Hypothalamus (tissue), 51 donors: Measurements from ENCODE around the gene GLIS1.

Source experiments
- DNase-seq, 51 donors: peaks; one replicate each; lab custom pipeline; 2025; lab: John Stamatoyannopoulos, UW

The GLIS1 gene

DNA sequence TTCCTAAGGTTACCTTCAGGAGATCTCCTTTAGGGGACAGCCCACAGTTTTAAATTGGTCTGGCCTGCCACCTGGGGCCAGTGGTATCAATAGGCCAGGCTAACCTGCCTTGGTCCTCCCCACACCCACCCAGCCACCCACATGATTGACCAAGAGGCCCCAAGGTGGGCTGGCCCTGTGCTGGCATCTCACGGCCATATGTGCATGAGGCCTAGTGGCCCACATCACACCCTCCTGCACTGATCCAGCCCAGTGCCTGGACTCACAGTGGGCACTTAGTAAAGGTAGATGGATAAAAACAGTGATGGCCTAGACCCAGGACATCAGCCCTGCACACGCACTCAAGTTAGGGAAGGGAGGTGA, 197.7 kb downstream of the GLIS1 start:
- DNase-seq, result no peak

DNA sequence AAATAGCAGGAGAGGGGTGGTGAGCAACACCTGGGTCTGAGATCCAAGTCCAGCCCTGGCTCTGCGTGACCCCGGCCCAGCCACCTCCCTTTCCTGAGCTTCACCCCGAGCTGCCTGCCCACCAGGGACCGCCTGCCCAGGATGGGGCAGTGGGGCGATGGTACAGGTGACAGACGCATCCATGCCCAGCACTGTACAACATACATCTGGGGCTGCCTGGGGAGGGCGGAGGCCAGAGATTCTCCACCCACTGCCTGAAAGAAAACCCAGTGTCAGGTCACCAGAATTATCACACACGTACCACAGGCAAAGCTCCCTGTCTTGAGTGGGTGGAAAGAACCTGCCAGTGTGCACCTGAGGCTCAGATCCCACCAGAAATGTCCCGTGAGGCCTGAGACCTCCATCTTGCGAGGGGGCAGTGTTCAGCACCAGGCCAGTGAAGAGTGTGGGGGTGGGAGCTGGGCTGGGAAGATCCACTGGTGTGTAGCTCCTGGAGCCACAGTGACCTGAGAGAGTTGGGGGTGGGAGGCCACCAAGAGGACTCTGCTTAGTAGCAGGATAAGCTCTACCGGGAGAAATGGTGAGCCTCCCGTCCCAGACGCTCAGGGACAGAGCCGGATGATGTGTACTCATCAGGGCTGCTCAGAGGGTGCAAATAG, 198.2 kb downstream of the GLIS1 start:
- DNase-seq, result no peak

DNA sequence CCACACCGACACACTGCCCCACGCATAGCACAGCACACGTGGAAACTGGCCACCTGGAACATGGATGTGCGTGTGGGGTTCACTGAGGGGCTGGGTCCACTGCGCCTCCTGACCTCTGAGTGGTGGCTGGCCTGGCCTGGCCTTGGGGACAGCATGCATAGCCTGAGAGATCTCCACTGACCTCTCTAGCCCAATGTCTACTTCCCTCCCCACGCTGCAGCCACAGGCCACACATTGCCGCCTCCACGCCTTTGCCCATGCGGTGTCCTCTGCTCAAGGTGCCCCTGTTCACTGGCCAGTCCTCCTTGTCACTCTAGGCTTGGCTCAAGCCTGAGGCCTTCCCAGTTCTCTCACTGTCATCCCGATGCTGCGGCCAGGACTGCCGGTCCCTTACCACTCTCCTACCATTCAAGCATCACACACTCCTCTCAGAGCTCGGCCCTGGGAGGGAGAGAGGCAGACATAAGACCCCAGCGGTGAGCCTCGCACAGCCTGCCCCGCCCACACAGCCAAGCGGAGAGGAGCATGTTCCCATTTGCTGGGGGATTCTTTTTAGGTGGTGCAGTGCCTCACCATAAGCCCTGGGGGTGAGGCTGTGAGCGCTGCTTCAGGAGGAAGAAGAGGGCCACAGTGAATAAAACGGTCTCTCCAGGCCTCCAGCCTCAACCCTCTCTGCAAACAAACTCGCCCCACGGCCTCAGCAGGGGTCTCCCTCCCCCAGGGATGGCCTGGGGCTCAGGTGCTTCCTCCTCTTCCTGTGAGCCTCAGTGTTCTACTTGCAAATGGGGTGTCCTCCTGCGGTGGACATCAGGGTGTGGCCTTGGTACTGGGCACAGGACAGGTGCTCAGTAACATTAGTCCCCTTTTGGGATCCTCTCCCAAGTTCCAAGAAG, 199.0 kb downstream of the GLIS1 start:
- DNase-seq, result no peak

DNA sequence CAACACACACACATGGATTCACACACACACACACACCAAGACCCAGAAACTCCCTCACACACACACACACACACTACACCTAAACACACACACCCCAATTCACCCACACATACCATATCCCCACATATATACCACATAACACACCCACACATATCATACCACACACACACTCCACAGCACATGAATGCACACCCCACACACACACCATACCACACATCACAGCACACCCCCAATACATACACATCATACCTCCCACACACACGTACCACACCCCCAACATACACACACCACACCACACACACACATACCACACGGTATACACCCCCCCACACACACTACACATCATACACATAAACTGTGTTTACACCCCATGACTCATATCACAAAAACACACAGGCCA, 199.7 kb downstream of the GLIS1 start:
- no peak for DNase-seq

DNA sequence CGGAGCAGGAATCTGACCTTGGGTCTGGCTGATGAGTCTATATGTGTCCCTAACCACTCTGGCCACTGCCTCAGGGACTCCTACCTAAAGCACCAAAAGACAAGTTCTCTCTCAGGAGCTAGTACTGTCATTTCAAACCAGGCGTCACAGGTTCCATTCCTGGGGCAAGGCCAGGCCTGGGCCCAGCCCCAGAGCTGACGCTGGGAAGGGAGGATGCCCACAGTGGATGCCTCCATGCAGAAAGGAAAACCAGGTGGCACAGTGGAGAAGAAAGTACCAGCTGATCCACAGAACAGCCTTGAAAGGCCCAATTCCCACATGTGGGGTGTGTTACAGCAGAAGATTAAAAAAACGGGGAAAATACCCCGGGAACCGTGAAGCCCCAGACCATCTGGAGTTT, 202.4 kb downstream of the GLIS1 start:
- DNase-seq, result no peak

DNA sequence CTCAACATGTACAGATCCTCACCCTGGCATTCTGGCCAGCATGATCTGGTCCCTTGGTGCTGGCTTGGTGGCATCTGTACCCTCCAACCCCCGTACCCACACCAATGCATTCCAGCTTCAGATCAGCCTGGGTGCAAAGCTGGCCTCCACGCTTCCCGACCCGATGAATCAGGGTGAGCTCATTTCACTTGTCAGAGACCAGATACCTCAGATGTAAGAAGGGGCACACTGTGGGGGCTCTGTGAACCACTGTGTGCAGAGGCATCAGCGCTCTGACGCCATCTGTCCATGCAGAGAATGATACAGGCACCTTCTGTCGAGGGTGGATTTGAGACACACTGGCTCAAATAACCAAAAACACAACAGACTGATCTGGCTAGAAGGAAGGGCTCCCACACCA, 203.1 kb downstream of the GLIS1 start:
- DNase-seq, result no peak

DNA sequence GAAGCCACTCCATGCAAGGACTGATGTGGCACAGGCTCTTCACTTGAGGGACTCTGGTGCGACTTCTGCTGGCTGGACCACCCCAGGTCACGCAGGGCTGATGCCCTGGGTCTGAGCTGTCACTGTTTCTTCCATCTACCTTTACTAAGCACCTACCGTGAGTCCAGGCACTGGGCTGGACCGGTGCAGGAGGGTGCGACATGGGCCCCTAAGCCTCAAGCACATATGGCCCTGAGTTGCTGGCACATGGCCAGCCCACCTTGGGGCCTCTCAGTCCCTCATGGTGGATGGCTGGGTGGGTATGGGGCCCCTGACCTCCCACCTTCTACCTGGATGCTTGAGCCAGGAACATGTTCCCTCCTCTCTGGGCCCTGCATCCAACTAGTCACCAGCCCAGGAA, 203.7 kb downstream of the GLIS1 start:
- DNase-seq, result no peak

DNA sequence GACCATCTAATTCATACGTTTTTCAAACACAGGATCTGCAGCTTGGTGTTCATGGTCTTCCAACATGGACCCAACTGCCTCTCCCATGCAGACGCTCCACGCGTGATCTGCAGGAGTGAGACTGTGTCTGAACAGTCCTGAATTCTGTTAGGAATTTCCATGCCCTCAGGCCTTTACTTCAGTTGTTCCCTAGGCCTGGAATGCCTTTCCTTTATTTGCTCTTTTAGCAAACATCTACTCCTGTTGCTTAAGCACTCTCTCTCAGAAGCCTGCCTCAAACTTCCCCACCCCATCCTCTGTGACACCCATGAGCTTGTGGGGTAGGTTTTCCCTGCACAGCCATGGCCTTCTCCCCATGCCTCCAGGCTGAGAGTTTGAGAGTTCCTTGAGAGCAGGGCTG, 206.1 kb downstream of the GLIS1 start:
- no peak for DNase-seq

DNA sequence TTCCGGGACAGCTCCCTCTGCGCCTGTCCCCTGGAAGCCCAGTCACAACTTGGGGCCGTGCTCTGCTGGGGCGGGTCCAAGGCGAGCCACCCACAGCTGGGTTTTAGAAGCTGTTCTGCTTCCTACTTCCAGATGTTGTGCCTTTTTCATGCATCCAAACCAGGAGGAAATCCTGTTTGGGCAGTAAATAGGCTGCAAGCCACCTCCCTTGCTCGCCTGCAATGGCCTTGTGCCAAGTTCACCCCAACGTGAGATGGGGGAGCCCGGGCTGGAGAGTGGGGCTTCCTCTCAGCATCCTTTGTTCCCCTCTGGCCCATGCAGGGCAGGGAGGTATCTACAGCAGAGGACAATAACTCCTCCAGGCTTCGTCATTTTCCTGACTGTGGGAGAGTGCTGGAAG, 206.6 kb downstream of the GLIS1 start:
- DNase-seq, result no peak

DNA sequence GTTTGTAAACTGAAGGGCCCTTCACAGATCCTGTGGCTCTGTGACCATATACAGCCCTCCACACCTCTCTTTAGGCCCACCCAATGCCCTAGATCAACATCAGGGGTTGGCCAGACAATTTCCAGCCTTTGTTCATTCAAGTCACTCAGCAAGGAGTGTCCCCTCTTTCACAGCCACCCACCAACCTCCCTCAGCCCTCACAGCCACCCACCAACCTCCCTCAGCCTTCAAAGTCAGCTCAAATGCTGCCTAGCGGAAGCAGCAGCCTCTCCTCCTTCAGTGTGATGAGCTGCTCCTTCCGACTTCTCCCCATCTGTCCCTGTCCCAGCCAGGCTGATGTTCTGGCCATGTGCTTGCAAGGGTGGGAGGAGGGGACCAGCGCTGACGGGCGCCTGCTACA, 208.4 kb downstream of the GLIS1 start:
- no peak for DNase-seq

DNA sequence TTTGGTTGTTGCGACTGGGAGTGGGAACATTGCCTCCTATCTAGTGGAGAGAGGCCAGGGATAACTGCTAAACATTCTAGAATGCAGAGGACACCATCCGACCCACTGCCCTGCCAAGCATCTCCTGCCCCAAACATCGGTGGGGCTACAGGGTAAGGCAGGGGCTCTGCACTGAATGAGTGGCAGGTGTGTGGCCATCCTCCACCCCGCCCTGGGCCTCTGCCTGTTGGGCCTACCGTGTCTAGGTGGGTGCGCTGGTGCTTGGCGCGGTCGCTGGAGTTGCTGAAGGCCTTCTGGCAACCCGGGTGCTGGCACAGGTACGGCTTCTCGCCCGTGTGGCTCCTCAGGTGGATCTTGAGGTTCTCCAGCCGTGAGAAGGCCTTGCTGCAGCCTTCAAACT, 209.4 kb downstream of the GLIS1 start:
- DNase-seq, result no peak

DNA sequence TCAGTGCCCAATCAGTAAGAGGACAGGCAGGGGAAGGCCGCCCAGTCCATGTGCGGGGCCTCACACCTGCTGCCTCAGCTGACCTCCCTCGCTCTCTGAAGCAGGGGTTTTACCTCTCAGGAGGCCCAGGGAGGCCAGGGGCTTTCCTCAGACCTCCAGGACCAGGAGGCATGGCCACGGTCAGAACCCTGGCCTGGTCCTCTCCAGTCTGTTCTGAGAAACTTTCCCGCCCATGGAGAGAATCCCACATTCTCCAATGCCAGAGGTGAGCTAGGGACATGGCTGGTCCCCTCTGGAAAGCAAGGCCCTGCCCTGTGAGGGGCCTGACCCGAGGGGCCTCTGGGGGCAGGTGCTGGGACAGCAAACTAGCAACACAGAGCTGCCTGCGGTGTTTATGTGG, 211.6 kb downstream of the GLIS1 start:
- no peak for DNase-seq

DNA sequence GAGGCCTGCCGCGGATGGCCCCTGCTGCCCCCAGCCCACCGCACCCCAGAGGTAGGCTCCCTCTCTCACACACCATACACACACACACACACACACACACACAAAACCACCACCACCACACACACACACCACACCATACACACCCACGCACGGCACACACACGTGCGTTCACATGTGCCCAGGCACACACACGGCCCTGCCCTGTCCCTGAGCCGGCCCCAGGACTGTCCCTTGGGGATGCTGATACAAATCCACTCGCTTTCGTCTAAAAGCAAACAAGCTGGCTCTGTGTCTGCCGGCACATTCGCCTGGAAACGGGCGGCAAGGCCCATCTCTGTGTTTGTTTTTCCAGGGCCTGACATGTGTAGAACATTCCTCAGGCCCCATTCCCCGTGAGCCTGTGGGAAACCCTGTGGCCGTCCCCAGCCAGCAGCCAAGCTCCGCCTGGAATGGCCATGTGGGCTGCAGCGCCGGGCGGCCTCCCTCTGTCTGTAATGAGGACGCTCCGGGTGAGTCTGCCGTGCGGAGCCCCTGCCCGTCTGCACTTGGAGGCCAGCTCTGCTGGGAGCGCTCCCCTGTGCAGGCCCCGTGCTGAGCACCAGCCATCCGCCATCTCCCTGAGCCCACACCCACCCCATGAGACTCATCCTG, 212.4 kb downstream of the GLIS1 start:
- peak in 2 of 51 donors; percentile 4 to 10 for DNase-seq

DNA sequence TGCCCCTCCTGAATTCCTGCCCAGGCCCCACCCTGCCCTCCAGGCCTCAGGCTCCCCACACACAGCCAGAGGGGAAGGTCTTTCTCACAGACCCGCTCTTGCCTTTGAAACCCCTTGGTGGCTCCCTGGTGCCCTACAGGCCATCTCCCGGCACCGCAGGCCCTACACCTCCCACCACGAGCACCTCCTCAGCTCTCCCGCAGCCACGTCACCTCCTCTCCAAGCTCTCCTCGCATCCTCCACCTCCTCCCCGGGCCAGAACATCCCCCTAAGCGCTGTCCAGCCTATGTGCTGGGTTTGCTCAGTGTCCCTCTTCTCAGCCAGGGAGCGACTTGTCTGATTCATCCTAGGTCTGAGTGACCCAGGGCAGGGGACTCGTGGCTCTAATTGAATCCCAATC, 213.4 kb downstream of the GLIS1 start:
- no peak for DNase-seq

DNA sequence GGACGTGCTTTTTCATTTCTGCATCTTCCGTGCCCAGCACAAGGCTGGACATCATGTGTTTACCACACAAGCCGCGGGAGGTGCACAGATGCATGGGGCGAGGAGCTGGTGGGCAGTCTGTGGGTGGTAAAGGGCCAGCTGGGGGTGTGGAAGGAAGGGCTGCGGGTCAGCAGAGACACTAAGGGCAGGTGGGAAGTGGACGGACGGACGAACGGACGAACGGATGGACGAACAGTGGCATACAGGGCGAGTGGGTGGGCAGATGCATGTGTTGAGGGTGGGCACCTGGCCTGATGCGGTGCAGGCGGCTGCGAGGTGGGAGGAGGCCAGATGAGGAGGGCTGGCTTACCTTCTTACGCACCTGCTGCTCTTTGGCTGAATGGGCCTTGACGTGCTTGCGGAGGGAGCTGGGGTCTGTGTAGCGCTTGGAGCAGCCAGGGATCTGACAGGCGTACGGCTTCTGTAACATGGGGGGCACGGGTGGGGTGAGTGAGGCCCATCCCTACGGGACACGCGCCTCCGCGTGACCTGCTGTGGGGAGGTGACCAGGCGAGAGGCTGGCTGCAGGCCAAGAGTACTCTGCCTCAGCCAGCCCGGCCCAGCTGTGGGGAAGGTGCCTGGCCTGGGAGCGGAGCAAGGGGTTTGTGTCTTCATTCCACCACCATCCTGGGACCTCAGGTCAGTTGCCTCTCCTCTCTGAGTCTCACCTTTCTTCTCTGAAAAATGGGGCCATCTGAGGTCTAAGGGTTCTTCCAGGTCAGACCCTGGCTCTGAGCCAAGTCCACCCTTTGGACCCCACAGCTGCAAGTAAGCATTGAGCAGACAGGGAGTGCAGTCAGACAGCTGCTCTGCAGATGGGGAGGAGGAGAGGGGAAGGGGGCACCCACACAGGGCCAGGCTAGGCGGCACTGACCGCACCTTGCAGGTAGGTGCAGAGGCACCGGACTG, 214.3 kb downstream of the GLIS1 start:
- peak in 10 of 51 donors; percentile 4 to 38 (median 7) for DNase-seq

DNA sequence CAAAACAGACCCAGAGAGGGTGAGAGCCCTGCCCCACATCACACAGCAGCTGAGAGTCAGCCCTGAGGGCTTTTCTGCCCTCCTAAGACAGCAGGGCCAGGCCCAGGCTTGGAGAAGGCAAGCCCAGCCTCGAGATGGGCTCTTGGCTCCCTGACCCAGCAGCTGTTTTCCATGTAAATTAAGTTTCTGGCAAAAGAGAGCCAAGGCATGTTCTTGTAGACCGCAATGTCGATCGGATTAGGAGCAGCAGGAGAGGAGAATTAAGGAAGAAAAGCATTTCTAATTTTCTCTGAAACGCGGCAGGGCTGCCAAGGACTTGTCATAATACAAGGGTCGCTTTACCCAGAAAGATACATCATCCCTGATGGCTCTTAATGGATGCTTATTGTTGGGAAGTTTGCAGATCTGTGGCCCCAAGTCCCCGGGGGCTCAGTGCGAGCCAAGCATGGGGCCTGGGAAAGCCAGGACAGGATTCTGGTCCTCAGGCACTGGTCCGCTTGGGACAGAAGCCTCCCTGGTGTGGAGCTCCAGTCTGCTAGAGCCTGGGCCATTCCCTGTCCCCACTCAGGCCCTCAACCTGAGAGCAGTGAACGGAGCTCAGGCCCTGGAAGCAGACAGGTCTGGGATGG, 216.9 kb downstream of the GLIS1 start:
- no peak for DNase-seq

DNA sequence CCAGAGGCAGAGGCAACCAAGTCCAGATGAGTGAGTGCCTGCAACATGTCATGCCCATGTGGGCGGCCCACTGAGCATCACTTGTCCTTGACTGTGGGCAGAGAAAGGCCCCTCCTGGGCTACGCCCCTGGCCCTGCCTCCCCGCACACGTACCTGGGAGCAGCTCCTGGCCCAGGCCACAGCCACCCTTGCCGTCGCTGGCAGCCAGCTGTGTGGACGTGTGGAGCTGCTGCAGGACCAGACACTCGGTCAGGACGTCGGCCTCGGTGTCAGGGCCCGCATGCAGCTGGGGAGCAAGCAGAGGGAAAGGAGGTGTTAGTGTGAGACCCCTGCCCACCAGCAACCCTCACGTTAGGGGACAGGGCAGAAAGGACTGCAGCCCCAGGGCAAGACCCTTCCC, 218.5 kb downstream of the GLIS1 start:
- no peak for DNase-seq

DNA sequence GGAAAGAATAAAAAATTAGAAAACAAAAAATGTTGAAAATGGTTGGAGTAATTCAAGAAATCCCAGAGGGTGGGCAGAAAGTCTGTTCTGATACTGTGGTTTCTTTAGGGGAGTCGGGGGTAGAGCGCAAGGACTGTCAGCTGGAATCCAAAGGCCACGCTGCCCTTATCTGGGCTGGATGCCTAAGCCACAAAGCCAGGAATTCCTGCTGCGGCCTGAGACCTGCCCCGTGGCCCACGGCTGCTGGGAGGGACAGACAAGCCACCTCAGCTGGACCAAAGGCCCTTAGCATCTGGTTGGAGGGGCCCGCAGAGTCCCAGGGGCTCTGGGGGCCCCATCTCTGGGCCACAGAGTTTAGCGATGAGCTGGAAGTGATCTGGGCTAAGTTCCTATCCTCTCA, 219.5 kb downstream of the GLIS1 start:
- DNase-seq, result no peak

DNA sequence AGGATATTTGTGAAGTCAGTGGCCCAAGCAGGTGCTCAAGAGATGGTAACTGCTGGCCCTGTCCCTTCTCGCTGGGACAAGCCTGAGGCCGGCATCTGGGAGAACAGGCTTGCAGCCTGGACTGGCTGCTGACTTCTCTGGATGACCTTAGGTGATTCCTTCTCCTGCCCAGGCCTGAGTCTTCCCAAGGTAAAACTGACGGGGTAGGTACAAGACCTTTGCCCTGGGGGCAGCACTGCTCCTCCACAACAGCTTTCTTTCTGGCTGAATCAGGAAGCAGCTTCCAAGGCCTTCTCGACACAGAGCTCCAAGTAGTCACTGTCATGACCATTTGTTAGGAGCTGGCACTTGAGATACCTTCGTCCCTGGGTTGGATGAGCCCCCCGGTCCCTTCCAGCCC, 220.2 kb downstream of the GLIS1 start:
- DNase-seq, result no peak

DNA sequence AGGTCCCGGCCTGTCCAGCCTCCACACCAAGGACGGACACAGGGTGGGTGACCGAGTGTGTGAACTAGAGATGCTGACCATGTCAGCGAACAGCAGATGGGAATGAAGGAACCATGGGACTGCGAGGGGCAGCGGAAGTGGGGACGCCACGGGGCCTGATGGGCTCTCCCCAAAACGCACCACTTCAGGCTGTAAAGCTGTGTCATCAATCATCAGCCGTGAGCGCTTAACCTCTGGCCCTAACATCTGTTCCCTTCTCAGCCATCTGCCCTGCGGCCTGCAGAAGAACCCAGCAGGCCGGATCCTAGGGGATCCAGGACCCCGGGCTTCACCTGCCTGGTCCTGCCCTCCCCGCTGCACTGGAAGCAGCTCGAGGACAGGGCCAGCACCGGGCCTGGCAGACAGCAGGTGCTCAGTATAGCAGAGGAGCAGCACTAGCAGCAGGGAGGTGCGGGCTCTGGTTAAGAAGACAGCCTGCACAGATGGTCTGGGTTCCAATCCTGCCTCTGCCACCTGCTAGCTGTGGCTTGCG, 221.1 kb downstream of the GLIS1 start:
- no peak for DNase-seq
